ENCODE data around the gene RNF113B.

GRCh38 chr13:98144027-98144741 lies 32.9 kb downstream of the RNF113B start:
- TF ChIP-seq CTCF (IDR thresholded peaks at IDR 0.05; ENCODE audit: insufficient read depth, low read length): no peak
- TF ChIP-seq POLR2AphosphoS5 (IDR thresholded peaks at IDR 0.05; ENCODE audit: low read depth): no peak
- TF ChIP-seq REST (IDR thresholded peaks at IDR 0.05; ENCODE audit: insufficient replicate concordance, low read depth): no peak
- no peak for TF ChIP-seq SPI1 (IDR thresholded peaks at IDR 0.05; ENCODE audit: borderline replicate concordance, low read depth)
- TF ChIP-seq GABPA (IDR thresholded peaks at IDR 0.05; ENCODE audit: low read depth): no peak

All from HL-60 (cell line).